K562 (cell line): ENCODE data around the gene FHL5. TPM values are rescaled to one million over a fixed set of nuclear protein-coding genes. Genes with fewer than 3 reads are reported as not detected.

Source experiments
- FIP1L1 ChIP-seq: fragments of 200-400 bp; formaldehyde crosslinking; IDR thresholded peaks from 2 replicates; pipeline ENCODE4 v1.6.1; 2018; ENCODE audit warnings: mild to moderate bottlenecking, low read depth, low read length; ENCODE audit not compliant: poor library complexity, severe bottlenecking
- HCFC1 ChIP-seq: IDR thresholded peaks from 2 replicates; pipeline ENCODE4 v1.6.1; 2012; ENCODE audit warnings: low read depth, low read length, improper control_type of control experiment
- HDAC6 ChIP-seq: IDR thresholded peaks from 2 replicates; pipeline ENCODE4 v1.6.1; 2012; ENCODE audit warnings: low read depth, mild to moderate bottlenecking, control low read depth, inconsistent platforms, low read length, moderate library complexity
- HEY1 ChIP-seq: fragments of 250-450 bp; sonication (Bioruptor Pico); IDR thresholded peaks from 2 replicates; pipeline ENCODE4 v1.5.0; 2020; ENCODE audit warnings: mild to moderate bottlenecking, moderate library complexity, borderline replicate concordance
- NFE2 ChIP-seq: IDR thresholded peaks from 2 replicates; pipeline ENCODE4 v1.6.1; 2014; ENCODE audit warnings: antibody characterized with exemption, low read depth
- RFX1 ChIP-seq: fragments of 450-650 bp; IDR thresholded peaks from 2 replicates; pipeline ENCODE4 v1.6.1; 2016; ENCODE audit warnings: mild to moderate bottlenecking, moderate library complexity
- SP2 ChIP-seq: IDR thresholded peaks from 2 replicates; pipeline ENCODE4 v1.6.1; 2011; ENCODE audit warnings: mild to moderate bottlenecking, low read depth, low read length, moderate library complexity; ENCODE audit not compliant: poor library complexity, severe bottlenecking; ENCODE audit errors: extremely low read depth
- TAF1 ChIP-seq: IDR thresholded peaks from 2 replicates; pipeline ENCODE4 v1.6.1; 2011; ENCODE audit warnings: mild to moderate bottlenecking, low read length, moderate library complexity; ENCODE audit not compliant: insufficient read depth, control insufficient read depth, severe bottlenecking; ENCODE audit errors: extremely low read depth
- TFAM ChIP-seq: fragments of 250-450 bp; sonication (Bioruptor Pico); conservative IDR thresholded peaks from 2 replicates; pipeline ENCODE4 v1.5.0; 2021; ENCODE audit warnings: mild to moderate bottlenecking, moderate library complexity
- ZNF121 ChIP-seq: sonication (generic); formaldehyde crosslinking; conservative IDR thresholded peaks from 2 replicates; pipeline ENCODE4 v1.8.0; 2022; ENCODE audit warnings: missing genetic modification reagents
- ZNF23 ChIP-seq: fragments of 250-450 bp; sonication (Bioruptor Pico); IDR thresholded peaks from 2 replicates; pipeline ENCODE4 v1.4.0; 2020; ENCODE audit warnings: mild to moderate bottlenecking
- ZNF668 ChIP-seq: fragments of 250-450 bp; sonication (Bioruptor Pico); IDR thresholded peaks from 2 replicates; pipeline ENCODE4 v1.8.0; 2022; ENCODE audit warnings: mild to moderate bottlenecking, inconsistent platforms
- ZNF766 ChIP-seq: fragments of 200-800 bp; sonication (Bioruptor generic); conservative IDR thresholded peaks from 2 replicates; pipeline ENCODE4 v1.6.1; 2016; ENCODE audit warnings: missing genetic modification characterization, missing compliant biosample characterization
- ZZZ3 ChIP-seq: fragments of 450-650 bp; IDR thresholded peaks from 2 replicates; pipeline ENCODE4 v1.6.1; 2016; ENCODE audit warnings: antibody characterized with exemption, mild to moderate bottlenecking, moderate library complexity
- polyA plus RNA-seq, 8 experiments: library from polyadenylated mRNA; depleted of rRNA in 4 of 8; stranded (reverse) in 5 of 8; unstranded in 3 of 8; fragments of >200 nt; fragmentation: Nextera tagmentation in 2 of 8; fragmentation: Illumina TruSeq in 1 of 8; extraction: Ambion mirVana in 2 of 8; extraction: Trizol in 1 of 8; gene quantifications; 2 replicates each; pipeline versions ENCODE4 v1.2.1 to v1.2.3, GENCODE V29; 2011 to 2014; ENCODE audit warnings: inconsistent platforms in 1 of 8, missing spikeins in 1 of 8
- total RNA-seq, 7 experiments: library from RNA; depleted of rRNA in 6 of 7; stranded (reverse); fragments of >200 nt in 6 of 7; fragmentation: Illumina TruSeq in 2 of 7; extraction: Trizol in 2 of 7; gene quantifications; 2 replicates each; pipeline versions ENCODE4 v1.2.1 to v1.2.3, GENCODE V29; 2011 to 2021; ENCODE audit warnings: low replicate concordance in 1 of 7
- TF ChIP-seq, protein P1 (sequence below): sonication (generic); formaldehyde crosslinking; IDR thresholded peaks from 2 replicates; pipeline ENCODE4 v1.8.0; 2023; ENCODE audit warnings: mild to moderate bottlenecking, missing genetic modification reagents

FHL5 gene
- total and polyA plus RNA-seq, 9 of the 15 experiments (the other 6 are each of a cell fraction or from before 2014, with no cell fraction given), result not detected

DNA sequence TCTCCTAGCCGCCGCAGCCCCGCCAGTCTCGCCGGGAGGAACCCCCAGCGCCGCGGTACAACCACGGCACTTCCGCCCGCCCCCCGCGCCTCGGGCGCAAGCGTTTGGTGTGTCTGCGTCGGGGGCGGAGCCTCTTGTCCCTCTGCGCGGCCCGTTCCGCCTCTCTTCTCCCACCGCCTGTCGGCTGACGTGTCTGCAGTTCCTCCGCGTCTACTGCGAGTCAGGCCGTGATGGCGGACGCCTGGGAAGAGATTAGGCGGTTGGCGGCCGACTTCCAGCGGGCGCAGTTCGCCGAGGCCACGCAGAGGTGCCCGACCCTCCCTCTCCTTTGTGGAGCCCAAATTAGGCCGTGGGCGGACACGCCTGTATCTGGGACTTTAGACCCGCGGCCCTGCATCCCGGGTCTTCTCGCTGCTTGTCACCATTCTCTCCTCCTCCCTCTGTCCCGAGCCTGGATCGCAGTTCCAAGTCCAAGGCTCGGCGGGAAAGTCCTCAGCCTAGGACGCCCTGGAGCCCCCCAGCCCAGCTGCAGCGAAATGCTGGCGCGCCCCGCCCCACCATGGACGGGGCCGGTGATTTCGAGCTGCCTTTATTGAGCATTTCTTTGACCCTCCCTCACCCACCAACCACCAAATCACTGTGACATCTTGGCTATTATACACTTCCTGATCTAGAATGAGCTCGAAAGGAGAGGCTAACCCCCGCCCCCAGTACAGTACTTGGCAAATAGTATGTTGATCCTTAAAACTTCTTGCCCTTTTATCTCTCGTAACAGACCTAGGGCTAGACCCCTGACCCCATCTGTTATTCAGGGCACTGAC, 41.1 kb upstream of the FHL5 start, which contains the start of gene UFL1 (continued):
- TF ChIP-seq TAF1, result peak; percentile 93
- peak; percentile 82 for TF ChIP-seq FIP1L1
- no peak for TF ChIP-seq HDAC6
- TF ChIP-seq HCFC1, result peak; percentile 69
- TF ChIP-seq NFE2, result no peak
- no peak for TF ChIP-seq SP2
- TF ChIP-seq ZNF121, result no peak
- peak; percentile 59; the same call in 1 of the 2 replicates for TF ChIP-seq ZNF766
- TF ChIP-seq, protein P1, sequence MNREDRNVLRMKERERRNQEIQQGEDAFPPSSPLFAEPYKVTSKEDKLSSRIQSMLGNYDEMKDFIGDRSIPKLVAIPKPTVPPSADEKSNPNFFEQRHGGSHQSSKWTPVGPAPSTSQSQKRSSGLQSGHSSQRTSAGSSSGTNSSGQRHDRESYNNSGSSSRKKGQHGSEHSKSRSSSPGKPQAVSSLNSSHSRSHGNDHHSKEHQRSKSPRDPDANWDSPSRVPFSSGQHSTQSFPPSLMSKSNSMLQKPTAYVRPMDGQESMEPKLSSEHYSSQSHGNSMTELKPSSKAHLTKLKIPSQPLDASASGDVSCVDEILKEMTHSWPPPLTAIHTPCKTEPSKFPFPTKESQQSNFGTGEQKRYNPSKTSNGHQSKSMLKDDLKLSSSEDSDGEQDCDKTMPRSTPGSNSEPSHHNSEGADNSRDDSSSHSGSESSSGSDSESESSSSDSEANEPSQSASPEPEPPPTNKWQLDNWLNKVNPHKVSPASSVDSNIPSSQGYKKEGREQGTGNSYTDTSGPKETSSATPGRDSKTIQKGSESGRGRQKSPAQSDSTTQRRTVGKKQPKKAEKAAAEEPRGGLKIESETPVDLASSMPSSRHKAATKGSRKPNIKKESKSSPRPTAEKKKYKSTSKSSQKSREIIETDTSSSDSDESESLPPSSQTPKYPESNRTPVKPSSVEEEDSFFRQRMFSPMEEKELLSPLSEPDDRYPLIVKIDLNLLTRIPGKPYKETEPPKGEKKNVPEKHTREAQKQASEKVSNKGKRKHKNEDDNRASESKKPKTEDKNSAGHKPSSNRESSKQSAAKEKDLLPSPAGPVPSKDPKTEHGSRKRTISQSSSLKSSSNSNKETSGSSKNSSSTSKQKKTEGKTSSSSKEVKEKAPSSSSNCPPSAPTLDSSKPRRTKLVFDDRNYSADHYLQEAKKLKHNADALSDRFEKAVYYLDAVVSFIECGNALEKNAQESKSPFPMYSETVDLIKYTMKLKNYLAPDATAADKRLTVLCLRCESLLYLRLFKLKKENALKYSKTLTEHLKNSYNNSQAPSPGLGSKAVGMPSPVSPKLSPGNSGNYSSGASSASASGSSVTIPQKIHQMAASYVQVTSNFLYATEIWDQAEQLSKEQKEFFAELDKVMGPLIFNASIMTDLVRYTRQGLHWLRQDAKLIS (CRISPR knock-in tag), result 0 out of 2 replicates have a peak, but pooled peaks have one; percentile 46
- TF ChIP-seq ZZZ3, result no peak
- TF ChIP-seq ZNF23 (CRISPR knock-in tag), result no peak
- no peak for TF ChIP-seq HEY1 (CRISPR knock-in tag)
- TF ChIP-seq ZNF668, result no peak
- TF ChIP-seq TFAM, result no peak
- TF ChIP-seq RFX1, result no peak
